ENCODE results near the gene DIO1. TPM values are rescaled to one million over a fixed set of nuclear protein-coding genes. Genes with fewer than 3 reads are reported as not detected.

Gene DIO1
- polyA plus RNA-seq, 3 donors, result 0.22 to 0.73 TPM; not detected in 1

DNA sequence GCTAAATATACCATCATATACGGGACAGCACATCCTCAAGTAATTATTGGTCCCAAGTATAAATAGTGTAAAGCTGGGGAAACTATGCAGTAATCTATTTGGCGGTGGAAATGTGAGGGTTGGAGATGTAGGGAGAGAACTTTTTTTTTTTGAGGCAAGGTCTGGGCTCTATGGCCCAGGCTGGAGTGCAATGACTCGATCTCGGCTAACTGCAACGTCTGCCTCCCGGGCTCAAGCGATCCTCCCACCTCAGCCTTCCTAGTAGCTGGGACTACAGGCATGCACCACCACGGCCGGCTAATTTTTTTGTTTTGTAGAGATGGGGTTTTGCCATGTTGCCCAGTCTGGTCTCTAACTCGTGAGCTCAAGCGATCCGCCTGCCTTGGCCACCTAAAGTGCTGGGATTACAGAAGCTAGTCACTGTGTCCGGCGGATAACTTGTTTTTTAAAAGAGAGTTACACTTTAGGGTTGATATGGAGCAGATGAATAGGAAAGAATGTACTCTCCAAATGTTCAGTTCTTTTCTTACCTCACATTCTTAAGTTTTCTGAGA is 49.6 kb downstream of the DIO1 start:
- peaks cover 22% of the 10 kb centered on the region for H3K4me1 Mint-ChIP-seq
- no peak overlapping the region for H3K4me3 Mint-ChIP-seq
- Histone ChIP-seq H2AFZ (ENCODE audit: insufficient read depth, low read depth, low read length, poor library complexity, severe bottlenecking) (no peak overlapping the region), H3K9me3 (replicated peaks in 1 of 2; ENCODE audit: control insufficient read depth in 1 of 2, insufficient read depth in 1 of 2, low read length in 2 of 2) (no peaks in the 10 kb centered on the region), H3K79me2 (ENCODE audit: insufficient read depth, low read length) (peaks cover 35% of the 10 kb centered on the region), H3K27me3 (ENCODE audit: control insufficient read depth in 2 of 2, insufficient read depth in 2 of 2, low read length in 2 of 2) (no peaks in the 10 kb centered on the region), H4K20me1 (ENCODE audit: insufficient read depth, low read length) (no peaks in the 10 kb centered on the region), H3K4me3 (replicated peaks in 1 of 3; ENCODE audit: low read depth in 2 of 3, low read length in 3 of 3) (no peak overlapping the region), H3K4me1 (ENCODE audit: control insufficient read depth in 1 of 2, insufficient read depth in 2 of 2, low read length in 2 of 2) (peaks cover 18 to 22% of the 10 kb centered on the region in 2 donors), H3K36me3 (replicated peaks in 1 of 2; ENCODE audit: control insufficient read depth in 1 of 2, insufficient read depth in 2 of 2, low read length in 2 of 2) (peaks cover 0 to 1% of the 10 kb centered on the region in 2 donors), H3K4me2 (replicated peaks; ENCODE audit: extremely low read depth, low read length, poor library complexity, severe bottlenecking) (no peak overlapping the region), H3K27ac (ENCODE audit: low read depth in 1 of 2, low read length in 2 of 2) (no peak overlapping the region), H3K9ac (ENCODE audit: insufficient read depth, low read length, poor library complexity, severe bottlenecking) (no peak overlapping the region)
- WGBS (ENCODE audit: insufficient coverage), result 100% methylated on average over 2 of the region's 14 CpGs
- no peak overlapping the region for H3K27ac Mint-ChIP-seq
- H3K36me3 Mint-ChIP-seq, result peaks cover 0 to 9% of the 10 kb centered on the region in 2 donors
- H3K27me3 Mint-ChIP-seq (ENCODE audit: low read depth in 3 of 3), result no peaks in the 10 kb centered on the region
- TF ChIP-seq, protein P1, sequence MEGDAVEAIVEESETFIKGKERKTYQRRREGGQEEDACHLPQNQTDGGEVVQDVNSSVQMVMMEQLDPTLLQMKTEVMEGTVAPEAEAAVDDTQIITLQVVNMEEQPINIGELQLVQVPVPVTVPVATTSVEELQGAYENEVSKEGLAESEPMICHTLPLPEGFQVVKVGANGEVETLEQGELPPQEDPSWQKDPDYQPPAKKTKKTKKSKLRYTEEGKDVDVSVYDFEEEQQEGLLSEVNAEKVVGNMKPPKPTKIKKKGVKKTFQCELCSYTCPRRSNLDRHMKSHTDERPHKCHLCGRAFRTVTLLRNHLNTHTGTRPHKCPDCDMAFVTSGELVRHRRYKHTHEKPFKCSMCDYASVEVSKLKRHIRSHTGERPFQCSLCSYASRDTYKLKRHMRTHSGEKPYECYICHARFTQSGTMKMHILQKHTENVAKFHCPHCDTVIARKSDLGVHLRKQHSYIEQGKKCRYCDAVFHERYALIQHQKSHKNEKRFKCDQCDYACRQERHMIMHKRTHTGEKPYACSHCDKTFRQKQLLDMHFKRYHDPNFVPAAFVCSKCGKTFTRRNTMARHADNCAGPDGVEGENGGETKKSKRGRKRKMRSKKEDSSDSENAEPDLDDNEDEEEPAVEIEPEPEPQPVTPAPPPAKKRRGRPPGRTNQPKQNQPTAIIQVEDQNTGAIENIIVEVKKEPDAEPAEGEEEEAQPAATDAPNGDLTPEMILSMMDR (IDR thresholded peaks at IDR 0.05), result no peak
- intact Hi-C loops (cut with micrococcal nuclease), result loop anchor here (2.0 to 10.0 kb wide), 3 partner anchors 53 to 821 kb away; partner anchors contain the start of genes PARS2 (in 1 of the 2) and TTC4 (in 1 of the 2)
- no peak for DNase-seq
- H3K9me3 Mint-ChIP-seq, result no peaks in the 10 kb centered on the region

DNA sequence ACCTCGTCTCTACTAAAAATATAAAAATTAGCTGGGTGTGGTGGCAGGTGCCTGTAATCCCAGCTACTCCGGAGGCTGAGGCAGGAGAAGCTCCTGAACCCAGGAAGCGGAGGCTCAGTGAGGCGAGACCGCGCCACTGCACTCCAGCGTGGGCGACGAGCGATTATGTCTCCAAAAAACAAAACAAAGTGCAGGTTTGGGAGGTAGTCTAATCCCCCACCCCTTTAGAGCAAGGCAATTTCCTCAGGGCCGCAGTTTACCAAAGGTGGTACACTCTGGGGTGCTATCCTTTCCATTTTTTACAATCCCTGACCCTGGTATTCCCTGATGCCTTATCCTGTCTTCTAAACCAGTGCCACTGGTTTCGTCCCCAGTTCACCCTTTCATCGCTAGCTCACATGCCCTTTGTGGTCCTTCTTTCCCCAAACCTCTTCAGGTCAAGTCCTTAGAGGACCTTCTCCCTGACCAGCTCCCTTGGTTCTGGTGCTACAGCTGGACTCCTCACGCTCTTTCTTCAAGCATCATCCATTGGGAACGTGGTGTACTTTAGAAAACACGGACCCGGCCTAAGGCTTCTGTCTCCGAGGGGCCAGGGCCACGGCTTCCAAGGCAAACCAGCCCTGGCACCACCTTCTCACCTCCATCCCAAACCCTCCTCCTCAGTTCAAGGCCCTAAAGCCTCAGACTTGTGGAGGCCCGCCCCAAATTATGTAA is 50.6 kb downstream of the DIO1 start:
- peaks cover 22% of the 10 kb centered on the region for H3K4me1 Mint-ChIP-seq
- no peaks in the 10 kb centered on the region for H3K9me3 ChIP-seq (replicated peaks in 1 of 2; ENCODE audit: control insufficient read depth in 1 of 2, insufficient read depth in 1 of 2, low read length in 2 of 2)
- H4K20me1 ChIP-seq (ENCODE audit: insufficient read depth, low read length), result no peaks in the 10 kb centered on the region
- H3K36me3 Mint-ChIP-seq, result peaks cover 0 to 2% of the 10 kb centered on the region in 2 donors
- no peaks in the 10 kb centered on the region for H3K27me3 Mint-ChIP-seq (ENCODE audit: low read depth in 3 of 3)
- TF ChIP-seq, protein P1 (IDR thresholded peaks at IDR 0.05), result no peak
- H3K79me2 ChIP-seq (ENCODE audit: insufficient read depth, low read length), result peaks cover 35% of the 10 kb centered on the region
- H3K27ac Mint-ChIP-seq, result peak overlapping the region; percentile 20 to 93 (median 91)
- H3K9ac ChIP-seq (ENCODE audit: insufficient read depth, low read length, poor library complexity, severe bottlenecking), result peak overlapping the region; percentile 81
- no peaks in the 10 kb centered on the region for H3K36me3 ChIP-seq (replicated peaks in 1 of 2; ENCODE audit: control insufficient read depth in 1 of 2, insufficient read depth in 2 of 2, low read length in 2 of 2)
- DNase-seq, result peak in 1 of 3 donors; percentile 10
- H3K4me2 ChIP-seq (replicated peaks; ENCODE audit: extremely low read depth, low read length, poor library complexity, severe bottlenecking), result peak overlapping the region; percentile 80
- peak overlapping the region; percentile 100 for H2AFZ ChIP-seq (ENCODE audit: insufficient read depth, low read depth, low read length, poor library complexity, severe bottlenecking)
- no peaks in the 10 kb centered on the region for H3K9me3 Mint-ChIP-seq
- peak overlapping the region; percentile 94 to 96 for H3K4me3 Mint-ChIP-seq
- 89% methylated on average over 12 of the region's 20 CpGs for WGBS (ENCODE audit: insufficient coverage)
- H3K4me1 ChIP-seq (ENCODE audit: control insufficient read depth in 1 of 2, insufficient read depth in 2 of 2, low read length in 2 of 2), result peaks cover 18 to 22% of the 10 kb centered on the region in 2 donors
- intact Hi-C loops (cut with micrococcal nuclease), result loop anchor here (2.0 to 10.0 kb wide), 7 partner anchors 54 to 820 kb away; partner anchors contain the start of genes TCEANC2 (in 2 of the 2), TMEM59 (in 2 of the 2), NDC1 (in 1 of the 2) and PARS2 (in 1 of the 2)
- H3K27me3 ChIP-seq (ENCODE audit: control insufficient read depth in 2 of 2, insufficient read depth in 2 of 2, low read length in 2 of 2), result no peaks in the 10 kb centered on the region
- H3K4me3 ChIP-seq (replicated peaks in 1 of 3; ENCODE audit: low read depth in 2 of 3, low read length in 3 of 3), result peak overlapping the region; percentile 50 to 96 (median 82)
- H3K27ac ChIP-seq (ENCODE audit: low read depth in 1 of 2, low read length in 2 of 2), result peak overlapping the region; percentile 51 to 78

Measured in CD14-positive monocyte (primary cell).